GM23248 (cell line): ENCODE results near the gene CCDC69. TPM values are rescaled to one million over a fixed set of nuclear protein-coding genes. Genes with fewer than 3 reads are reported as not detected.

Experiments used
- DNase-seq: peaks from one replicate; pipeline ENCODE4 v3.0.0-alpha.2; 2015
- H2AFZ ChIP-seq: fragments of 200-600 bp; sonication (generic); 2 replicates; pipeline ENCODE4 v1.6.1; 2016; ENCODE audit warnings: antibody characterized with exemption
- H3F3A ChIP-seq: fragments of 200-600 bp; sonication (generic); 2 replicates; pipeline ENCODE4 v1.6.1; 2016; ENCODE audit warnings: mild to moderate bottlenecking, antibody characterized with exemption, mixed run types; ENCODE audit not compliant: insufficient read depth
- H3K27ac ChIP-seq: fragments of 200-600 bp; sonication (generic); 2 replicates; pipeline ENCODE4 v1.5.1; 2016; ENCODE audit warnings: mild to moderate bottlenecking
- H3K27me3 ChIP-seq: fragments of 200-600 bp; sonication (generic); replicated peaks from 2 replicates; pipeline ENCODE4 v1.6.1; 2016; ENCODE audit warnings: mild to moderate bottlenecking; ENCODE audit not compliant: insufficient read depth
- H3K36me3 ChIP-seq: fragments of 200-600 bp; sonication (generic); 2 replicates; pipeline ENCODE4 v1.6.1; 2016; ENCODE audit warnings: low read depth, mild to moderate bottlenecking
- H3K4me1 ChIP-seq: fragments of 200-600 bp; sonication (generic); 2 replicates; pipeline ENCODE4 v1.6.1; 2016; ENCODE audit warnings: mild to moderate bottlenecking; ENCODE audit not compliant: insufficient read depth
- H3K4me2 ChIP-seq: fragments of 200-600 bp; sonication (generic); one replicate; pipeline ENCODE4 v1.6.1; 2016; ENCODE audit warnings: mild to moderate bottlenecking; ENCODE audit not compliant: unreplicated experiment
- H3K4me3 ChIP-seq: fragments of 200-600 bp; sonication (generic); 2 replicates; pipeline ENCODE4 v1.5.1; 2016; ENCODE audit warnings: mild to moderate bottlenecking
- H3K79me2 ChIP-seq: fragments of 200-600 bp; sonication (generic); 2 replicates; pipeline ENCODE4 v1.6.1; 2016; ENCODE audit warnings: mild to moderate bottlenecking; ENCODE audit not compliant: insufficient read depth
- H3K9ac ChIP-seq: fragments of 200-600 bp; sonication (generic); 2 replicates; pipeline ENCODE4 v1.6.1; 2016; ENCODE audit warnings: mild to moderate bottlenecking
- H3K9me2 ChIP-seq: fragments of 200-600 bp; sonication (generic); 2 replicates; pipeline ENCODE4 v1.6.1; 2016; ENCODE audit warnings: mixed run types, mild to moderate bottlenecking, moderate library complexity; ENCODE audit not compliant: insufficient read depth
- H3K9me3 ChIP-seq: fragments of 200-600 bp; sonication (generic); one replicate; pipeline ENCODE4 v1.6.1; 2017; ENCODE audit warnings: low read depth
- H4K20me1 ChIP-seq: fragments of 200-600 bp; sonication (generic); 2 replicates; pipeline ENCODE4 v1.6.0; 2016; ENCODE audit not compliant: insufficient read depth
- EZH2 ChIP-seq: fragments of 200-600 bp; sonication (generic); IDR thresholded peaks from 2 replicates; pipeline ENCODE4 v1.6.1; 2018; ENCODE audit warnings: antibody characterized with exemption, mild to moderate bottlenecking; ENCODE audit not compliant: insufficient read depth, poor library complexity, severe bottlenecking
- EZH2phosphoT487 ChIP-seq: fragments of 200-600 bp; sonication (generic); IDR thresholded peaks from 2 replicates; pipeline ENCODE4 v1.6.1; 2018; ENCODE audit warnings: antibody characterized with exemption, moderate library complexity, mild to moderate bottlenecking, low read depth; ENCODE audit not compliant: insufficient read depth
- WGBS, 2 experiments: methylation state at CpG; one replicate each; pipeline ENCODE4 v1.1.6; 2015 to 2017; ENCODE audit warnings: low lambda C conversion rate in 2 of 2, low coverage in 1 of 2; ENCODE audit errors: missing lambda C conversion rate in 2 of 2; 5-methylcytosine and 5-hydroxymethylcytosine counted together
- in situ Hi-C: fragments of 300-500 bp; cut with MboI; formaldehyde crosslinking; loops from 2 replicates; pipeline ENCODE4 v1.15.0; 2020
- polyA plus RNA-seq: library from polyadenylated mRNA; unstranded; fragments of >200 nt; fragmentation: Nextera tagmentation; extraction: Ambion mirVana; gene quantifications from 2 replicates; pipeline ENCODE4 v1.2.1, GENCODE V29; 2016
- total RNA-seq: library from RNA; depleted of rRNA; stranded (reverse); fragments of >200 nt; shearing (Covaris generic); gene quantifications from 2 replicates; pipeline ENCODE4 v1.2.3, GENCODE V29; 2014; rRNA removed

CCDC69 gene, protein sequence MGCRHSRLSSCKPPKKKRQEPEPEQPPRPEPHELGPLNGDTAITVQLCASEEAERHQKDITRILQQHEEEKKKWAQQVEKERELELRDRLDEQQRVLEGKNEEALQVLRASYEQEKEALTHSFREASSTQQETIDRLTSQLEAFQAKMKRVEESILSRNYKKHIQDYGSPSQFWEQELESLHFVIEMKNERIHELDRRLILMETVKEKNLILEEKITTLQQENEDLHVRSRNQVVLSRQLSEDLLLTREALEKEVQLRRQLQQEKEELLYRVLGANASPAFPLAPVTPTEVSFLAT
- total RNA-seq: 0.13 and 0.54 TPM in 2 replicates
- polyA plus RNA-seq: 0.47 and 0.56 TPM in 2 replicates

DNA sequence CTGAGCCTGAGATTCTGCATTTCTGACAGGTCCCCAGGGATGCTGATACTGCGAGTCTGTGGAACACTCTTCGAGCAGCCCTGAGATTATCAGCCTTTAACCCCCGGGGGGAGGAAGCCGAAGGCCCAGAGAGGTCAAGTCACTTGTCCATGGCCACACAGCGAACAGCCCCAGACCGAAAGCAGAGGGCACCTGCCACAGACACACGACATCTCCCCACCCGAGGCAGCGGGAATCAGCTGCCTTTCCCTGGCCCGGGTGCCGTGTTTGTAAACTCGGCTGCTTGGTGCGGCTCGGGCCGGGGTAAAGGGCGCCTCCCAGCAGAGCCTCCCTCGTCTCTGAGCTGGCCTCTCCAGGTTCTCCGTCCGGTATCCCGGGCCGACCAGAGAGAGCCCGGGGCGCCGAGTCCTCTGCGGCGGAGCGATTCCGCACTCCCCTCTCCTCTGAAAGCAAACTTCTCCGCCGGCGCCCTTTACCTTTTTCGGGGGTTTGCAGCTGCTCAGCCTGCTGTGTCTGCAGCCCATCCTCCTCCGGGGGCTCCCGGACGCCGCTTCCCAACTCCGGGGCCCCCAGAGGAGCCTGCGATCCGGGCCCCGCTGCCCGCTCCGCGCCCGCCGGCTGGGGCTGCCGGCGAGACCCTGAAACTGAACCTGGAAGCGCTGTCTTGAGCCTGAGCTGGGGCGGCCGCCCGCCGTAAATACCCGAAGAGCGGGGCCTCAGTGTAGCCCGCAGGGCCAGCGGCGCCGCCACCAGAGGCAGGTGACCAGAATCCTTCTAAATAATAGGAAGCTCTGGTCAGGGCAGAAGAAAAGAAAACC lies at the start of gene CCDC69:
TSS of gene CCDC69 (minus strand) at position 646 of the 818 bp plus-strand sequence. CDS start at position 524, 122 bp downstream.
- H3K9ac ChIP-seq: peak within 1 kb of the TSS; percentile 69
- in situ Hi-C loops: no loop called here

DNA sequence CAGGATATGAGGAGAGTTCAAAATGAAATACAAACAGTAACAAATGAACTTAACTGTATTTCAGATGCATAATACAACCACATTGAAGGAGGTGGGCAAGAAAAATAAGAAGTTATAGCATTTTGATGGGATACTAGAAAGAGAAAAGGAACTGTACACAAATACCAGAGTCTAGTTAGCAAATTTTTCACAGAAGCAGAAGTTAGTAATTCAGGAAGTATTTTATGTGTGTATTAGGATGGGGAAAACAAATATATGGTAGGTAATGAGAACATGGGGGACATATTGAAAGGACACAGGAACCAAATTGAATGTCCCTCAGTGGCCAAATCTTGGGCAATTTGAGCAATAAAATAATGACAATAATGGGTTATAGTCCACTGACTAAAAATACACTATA lies 47.4 kb upstream of the CCDC69 start:
- H4K20me1 ChIP-seq: no peaks in the 10 kb centered on the region
- no peaks in the 10 kb centered on the region for H3F3A ChIP-seq
- no peaks in the 10 kb centered on the region for H3K36me3 ChIP-seq
- no peak overlapping the region for H3K27ac ChIP-seq
- no peak overlapping the region for H2AFZ ChIP-seq
- no peak overlapping the region for H3K4me3 ChIP-seq
- no peak overlapping the region for H3K4me2 ChIP-seq
- no peak for DNase-seq
- H3K4me1 ChIP-seq: no peaks in the 10 kb centered on the region
- no peaks in the 10 kb centered on the region for H3K79me2 ChIP-seq
- in situ Hi-C loops: no loop called here
- TF ChIP-seq EZH2phosphoT487 (no peak), EZH2 (no peak)
- no peaks in the 10 kb centered on the region for H3K9me2 ChIP-seq
- no peaks in the 10 kb centered on the region for H3K27me3 ChIP-seq
- H3K9ac ChIP-seq: no peak overlapping the region
- H3K9me3 ChIP-seq: no peaks in the 10 kb centered on the region

More for the DNA sequence above, at the start of gene CCDC69:
- H3K9me2 ChIP-seq: no peaks in the 10 kb centered on the region
- H3K4me3 ChIP-seq: peak within 1 kb of the TSS; percentile 94
- no peaks in the 10 kb centered on the region for H3K9me3 ChIP-seq
- no peaks in the 10 kb centered on the region; the same call in 1 of the 2 replicates for H3F3A ChIP-seq
- H3K36me3 ChIP-seq: no peaks in the 10 kb centered on the region
- H2AFZ ChIP-seq: peak within 1 kb of the TSS; percentile 94
- WGBS, 2 experiments: 2 to 4% methylated on average over 56 to 57 of the region's 58 CpGs
- no peaks in the 10 kb centered on the region for H4K20me1 ChIP-seq
- H3K4me1 ChIP-seq: no peaks in the 10 kb centered on the region
- H3K27ac ChIP-seq: no peak within 1 kb of the TSS
- no peaks in the 10 kb centered on the region for H3K79me2 ChIP-seq
- peak within 1 kb of the TSS; percentile 86 for H3K4me2 ChIP-seq
- peak; percentile 79 for DNase-seq
- no peak for TF ChIP-seq EZH2phosphoT487
- no peak for TF ChIP-seq EZH2
- 0 out of 2 replicates have a peak, but pooled peaks cover 5% of the 10 kb centered on the region for H3K27me3 ChIP-seq

- TF ChIP-seq EZH2 (no peak), EZH2phosphoT487 (no peak)
- Histone ChIP-seq H3K9ac (no peak overlapping the region), H2AFZ (no peak overlapping the region), H3K4me3 (no peak overlapping the region), H3K9me3 (no peaks in the 10 kb centered on the region), H3K27me3 (no peaks in the 10 kb centered on the region), H3K36me3 (no peaks in the 10 kb centered on the region), H3K4me1 (no peaks in the 10 kb centered on the region), H3K9me2 (no peaks in the 10 kb centered on the region), H4K20me1 (no peaks in the 10 kb centered on the region), H3K27ac (no peak overlapping the region), H3K4me2 (no peak overlapping the region), H3F3A (no peaks in the 10 kb centered on the region), H3K79me2 (no peaks in the 10 kb centered on the region)
- DNase-seq: peak; percentile 30
- 46 to 67% methylated on average over 1 of the region's 1 CpG for WGBS, 2 experiments
- in situ Hi-C loops: no loop called here
Observed at GRCh38 chr5:151270599-151270998, 46.7 kb upstream of the CCDC69 start.

DNA sequence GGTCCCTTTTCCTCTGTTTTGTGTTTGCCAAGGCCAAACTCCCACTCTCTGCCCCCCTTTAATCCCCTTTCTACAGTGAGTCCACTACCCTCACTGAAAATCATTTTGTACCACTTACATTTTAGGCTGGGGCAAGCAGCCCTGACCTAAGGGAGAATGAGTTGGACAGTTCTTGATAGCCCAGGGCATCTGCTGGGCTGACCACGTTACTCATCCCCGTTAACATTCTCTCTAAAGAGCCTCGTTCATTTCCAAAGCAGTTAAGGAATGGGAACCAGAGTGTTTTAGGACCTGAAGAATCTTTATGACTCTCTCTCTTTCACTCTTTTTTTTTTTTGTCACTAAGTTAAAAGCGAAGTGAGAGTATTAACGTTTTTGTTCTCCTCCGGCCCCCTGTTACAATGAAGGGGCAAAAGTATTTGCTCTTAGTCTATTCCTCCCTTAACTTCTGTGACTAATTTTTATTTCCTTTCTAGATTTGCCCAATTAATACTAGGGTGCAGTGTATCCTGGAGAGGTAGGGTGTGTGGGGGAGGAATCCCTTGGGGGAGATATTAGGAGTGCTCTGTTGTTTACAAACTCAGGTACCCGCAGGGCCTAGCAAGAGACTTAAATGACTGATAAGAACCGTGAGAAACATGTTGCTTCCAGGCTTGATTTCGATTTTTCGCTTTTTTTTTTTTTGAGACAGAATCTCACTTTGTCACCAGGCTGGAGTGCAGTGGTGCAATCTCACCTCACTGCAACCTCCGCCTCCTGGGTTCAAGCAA lies 43.8 kb upstream of the CCDC69 start:
- Histone ChIP-seq H3K4me1 (peaks cover 9% of the 10 kb centered on the region), H2AFZ (no peak overlapping the region), H3K36me3 (no peaks in the 10 kb centered on the region), H3F3A (no peaks in the 10 kb centered on the region), H3K4me3 (no peak overlapping the region), H3K79me2 (no peaks in the 10 kb centered on the region), H3K27ac (no peak overlapping the region), H3K27me3 (no peaks in the 10 kb centered on the region), H3K9me2 (no peaks in the 10 kb centered on the region), H3K9me3 (no peaks in the 10 kb centered on the region), H3K9ac (no peak overlapping the region), H3K4me2 (no peak overlapping the region), H4K20me1 (no peaks in the 10 kb centered on the region)
- TF ChIP-seq EZH2phosphoT487: no peak
- TF ChIP-seq EZH2: no peak
- 90 to 91% methylated on average over 11 of the region's 11 CpGs for WGBS, 2 experiments
- peak; percentile 13 for DNase-seq
- in situ Hi-C loops: no loop called here
